ENCODE data around the gene TREH.
A peak's percentile ranks its signal among the peaks of the same experiment; 100 is the strongest.

The TREH gene

GRCh38 chr11:118663381-118663780 is 16.1 kb downstream of the TREH start:
- DNase-seq: no peak

DNA sequence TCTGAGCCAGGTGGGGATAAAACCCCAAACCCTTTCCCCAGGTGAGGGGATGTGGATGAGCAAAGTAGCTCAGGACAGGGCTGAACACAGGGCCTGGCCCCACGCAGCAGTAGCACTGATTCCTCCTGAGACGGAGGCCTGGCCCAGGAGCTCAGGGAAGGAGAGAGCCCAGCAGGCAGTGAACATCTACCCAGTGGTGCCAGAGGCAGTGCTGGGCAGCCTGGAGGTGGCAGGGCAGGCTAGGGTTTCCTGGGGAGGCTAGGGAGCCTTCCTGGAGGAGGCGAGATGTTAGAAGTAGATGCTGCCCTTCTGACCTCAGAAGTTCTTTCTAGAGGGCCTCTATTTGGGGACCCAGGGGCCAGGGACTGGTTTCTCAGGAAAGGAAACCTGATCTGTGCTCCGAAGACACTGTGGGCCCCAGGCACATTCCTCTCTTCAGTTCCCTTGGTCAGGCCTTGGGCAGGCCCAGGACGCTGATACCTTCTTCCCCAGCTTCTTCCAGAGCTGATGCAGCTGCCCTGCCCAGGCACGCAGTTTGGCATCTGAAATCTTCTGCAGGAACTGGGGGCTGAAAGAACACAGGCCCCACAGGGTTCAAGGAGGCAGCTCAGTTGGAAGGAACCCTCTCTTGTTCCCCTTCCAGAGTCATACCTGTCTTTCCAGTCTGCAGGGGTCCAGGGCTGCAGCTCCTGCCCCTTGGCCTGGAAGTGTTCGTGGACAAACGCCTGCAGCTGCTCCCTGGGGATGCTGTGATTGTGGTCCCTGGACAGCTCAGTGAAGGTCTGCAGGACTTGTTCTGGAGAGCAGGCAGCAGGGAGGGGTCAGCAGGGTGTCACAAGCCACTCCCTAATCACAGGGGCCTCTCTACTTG is 16.8 kb downstream of the TREH start:
- DNase-seq: no peak

DNA sequence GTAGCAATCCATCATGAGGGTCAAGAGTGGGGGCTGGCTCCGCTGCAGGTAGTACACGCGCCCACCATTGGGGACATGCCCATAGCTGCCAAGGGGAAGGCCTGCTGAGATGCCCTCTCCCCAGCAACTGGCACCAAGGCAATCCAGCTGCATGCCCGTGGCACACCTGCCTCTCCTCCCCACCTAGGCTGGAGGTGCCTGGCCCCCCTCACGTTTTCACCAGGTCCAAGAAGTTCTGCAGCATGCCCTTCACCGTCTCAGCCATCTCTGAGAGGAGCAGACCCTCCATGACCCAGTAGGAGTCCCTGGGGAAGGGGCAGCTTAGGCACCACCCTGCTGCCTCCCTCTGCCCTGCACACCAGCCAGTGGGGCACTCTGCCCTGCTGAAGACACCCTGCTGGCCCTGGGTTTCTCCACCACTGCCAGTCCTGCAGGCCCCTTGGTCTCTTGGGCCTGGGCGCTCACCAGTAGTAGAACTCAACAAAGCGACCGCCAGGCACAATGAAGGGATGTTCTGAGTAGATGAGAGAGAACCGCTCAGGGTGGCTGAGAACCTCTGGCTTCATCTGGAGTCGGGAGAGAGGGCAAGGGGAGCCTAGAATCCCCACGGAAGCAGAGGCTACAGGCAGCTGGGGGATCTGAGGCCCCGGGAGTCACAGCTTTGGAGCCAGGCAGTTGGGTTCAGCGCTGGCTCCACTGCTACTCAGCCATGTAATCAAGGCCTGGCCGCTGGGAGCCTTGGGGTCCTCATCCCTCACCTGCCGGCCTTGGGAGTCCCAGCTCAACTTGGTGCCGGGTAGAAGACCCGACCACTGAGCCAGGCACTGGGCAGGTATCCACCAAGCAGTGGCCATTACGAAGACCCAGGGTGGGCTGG is 17.8 kb downstream of the TREH start:
- DNase-seq: no peak

DNA sequence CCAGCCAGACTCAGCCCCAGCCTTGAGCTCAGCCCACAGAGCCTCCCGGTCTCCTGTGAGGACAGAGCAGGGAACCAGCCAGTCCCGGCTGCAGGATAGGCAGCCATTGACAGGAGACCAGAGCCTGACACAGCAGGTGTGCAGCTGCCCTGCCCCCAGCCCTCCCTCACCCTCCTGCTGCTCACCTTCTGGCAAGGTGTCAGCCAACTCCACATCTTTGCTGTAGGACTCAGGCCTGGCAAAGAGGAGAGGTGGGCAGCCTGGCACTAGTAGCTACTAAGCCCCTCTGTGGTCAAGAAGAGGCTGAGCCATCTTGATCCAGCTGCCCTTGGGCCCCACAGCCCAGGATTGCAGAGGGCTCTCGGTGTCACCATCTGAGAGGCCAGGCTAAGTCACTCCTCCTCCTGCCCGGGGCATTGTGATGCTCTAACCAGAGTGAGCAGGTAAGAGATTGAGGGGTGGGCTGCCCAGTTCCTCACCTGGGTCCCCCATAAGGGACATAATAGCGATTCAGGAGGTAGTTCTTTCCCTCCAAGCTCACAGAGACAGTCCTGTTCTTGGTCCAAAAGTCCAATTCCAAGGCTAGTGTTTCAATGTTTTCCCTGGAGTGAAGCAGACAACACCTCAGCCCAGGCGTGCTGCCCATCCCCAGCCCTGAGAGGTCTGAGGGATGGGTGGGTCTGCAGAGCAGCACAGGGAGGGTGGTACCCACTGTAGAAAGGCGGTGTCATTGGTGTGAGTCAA is 18.6 kb downstream of the TREH start:
- DNase-seq: no peak

DNA sequence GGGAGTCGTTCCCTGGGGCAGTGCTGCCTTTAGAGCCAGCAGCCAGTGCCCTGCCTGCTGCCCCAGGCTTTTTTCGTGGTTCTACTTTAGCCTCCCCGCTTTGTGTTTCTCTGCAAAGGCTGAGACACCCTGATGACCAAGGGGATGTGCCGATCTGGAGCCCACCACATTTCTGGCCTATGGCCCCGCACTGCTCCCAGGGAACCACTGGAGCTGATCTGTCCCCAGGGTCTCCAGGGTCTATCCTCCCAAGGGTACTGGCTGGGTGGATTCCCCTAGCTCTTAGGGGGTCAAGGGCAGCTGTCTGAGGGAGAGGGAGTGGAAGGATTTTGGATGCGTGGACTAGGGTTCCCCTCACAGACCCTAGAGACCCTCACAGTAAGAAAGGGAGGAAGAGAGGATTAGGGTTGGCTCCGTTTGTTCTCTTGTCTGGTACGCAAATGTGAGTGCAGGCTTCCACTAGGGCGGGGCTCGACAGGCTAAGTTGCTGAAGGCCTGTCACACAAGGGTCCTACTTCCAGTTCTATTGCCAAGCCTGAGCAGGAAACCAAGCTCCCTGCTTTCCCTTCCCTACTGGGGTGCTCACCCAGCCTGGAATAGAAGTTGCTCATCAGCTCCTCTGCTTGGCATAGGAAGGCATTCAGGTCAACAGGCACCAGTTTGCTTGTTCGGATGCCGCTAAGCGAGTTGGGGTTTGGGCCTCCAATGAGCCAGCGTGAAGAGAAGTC is 19.3 kb downstream of the TREH start:
- no peak for DNase-seq

GRCh38 chr11:118659314-118659952 is 20.0 kb downstream of the TREH start:
- peak; percentile 89 for DNase-seq

- no peak for DNase-seq
Observed at GRCh38 chr11:118658429-118659313, 20.8 kb downstream of the TREH start.

- no peak for DNase-seq
Observed at GRCh38 chr11:118657709-118658428, 21.6 kb downstream of the TREH start.

DNA sequence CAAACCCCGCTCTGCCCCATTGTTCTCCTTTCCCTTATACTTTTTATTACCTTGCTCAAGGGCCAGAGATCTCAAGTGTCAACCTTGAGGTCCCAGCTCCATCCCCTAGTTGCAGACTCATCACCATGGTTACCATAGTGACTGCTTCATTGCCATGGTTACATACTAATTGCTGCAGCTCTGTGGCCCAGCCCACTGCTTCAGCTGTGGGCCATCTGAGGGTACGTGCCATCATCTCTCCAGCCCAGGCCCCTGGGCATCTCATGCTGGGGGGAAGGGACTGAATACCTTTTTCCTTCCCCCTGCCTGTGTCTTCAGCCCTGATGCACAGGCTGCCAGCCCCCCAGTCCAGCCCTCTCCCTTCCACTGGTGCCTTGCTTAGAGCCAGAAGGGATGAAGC is 22.2 kb downstream of the TREH start:
- DNase-seq: no peak

- DNase-seq: no peak
Observed at GRCh38 chr11:118656563-118657165, 22.8 kb downstream of the TREH start.

DNA sequence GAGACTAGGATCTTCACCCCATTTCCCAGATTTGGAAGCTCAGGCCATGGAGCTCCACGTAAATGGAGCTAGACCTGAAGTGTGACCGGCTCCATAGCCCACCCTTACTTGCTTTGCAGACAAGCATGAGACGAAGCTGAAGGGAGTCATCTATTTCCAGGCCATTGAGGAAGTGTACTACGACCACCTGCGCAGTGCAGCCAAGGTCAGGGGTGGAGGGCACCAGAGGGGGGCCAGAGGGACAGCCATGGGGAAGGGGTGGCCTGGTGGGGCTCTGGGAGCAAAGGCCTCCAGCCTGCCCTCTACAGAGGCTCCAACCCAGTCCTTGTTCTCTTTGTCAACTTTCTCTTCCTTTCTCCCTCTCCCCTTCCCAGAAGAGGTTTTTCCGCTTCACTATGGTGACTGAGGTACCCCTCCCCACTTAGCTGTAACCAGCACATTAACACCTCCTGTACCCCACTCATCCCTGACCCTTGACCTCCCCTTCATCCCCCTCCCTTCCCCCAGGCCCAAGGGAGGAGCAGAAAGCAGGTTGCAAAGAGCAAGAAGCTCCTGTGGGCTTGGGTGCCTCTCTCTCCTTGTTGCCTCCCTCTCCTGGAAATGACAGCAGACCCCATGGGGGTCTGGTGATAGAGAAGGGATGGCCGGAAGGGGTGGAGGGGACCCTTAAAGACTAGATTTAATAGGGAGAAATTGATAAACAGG is 23.8 kb downstream of the TREH start:
- DNase-seq: no peak

GRCh38 chr11:118653684-118654390 is 25.6 kb downstream of the TREH start:
- no peak for DNase-seq

GRCh38 chr11:118652681-118653181 is 26.7 kb downstream of the TREH start:
- DNase-seq: no peak

GRCh38 chr11:118651820-118652219 is 27.6 kb downstream of the TREH start:
- DNase-seq: no peak

DNA sequence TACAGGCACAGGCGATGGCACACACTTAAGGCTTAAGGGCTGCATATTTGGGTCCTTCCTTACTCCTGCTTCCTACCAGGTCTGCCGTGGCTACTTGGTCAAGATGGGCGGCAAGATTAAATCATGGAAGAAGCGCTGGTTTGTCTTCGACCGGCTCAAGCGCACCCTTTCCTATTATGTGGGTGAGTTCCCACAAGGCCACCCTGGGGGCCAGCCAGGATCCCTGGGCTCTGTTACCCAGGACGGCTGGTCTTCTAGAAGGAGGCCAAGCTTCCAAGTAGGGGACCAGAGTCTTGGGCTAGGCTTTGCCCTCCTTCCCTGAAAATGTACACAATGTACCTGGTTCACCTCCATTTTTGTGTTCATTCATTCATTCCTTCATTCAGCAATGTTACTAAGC is 29.1 kb downstream of the TREH start:
- DNase-seq: no peak

DNA sequence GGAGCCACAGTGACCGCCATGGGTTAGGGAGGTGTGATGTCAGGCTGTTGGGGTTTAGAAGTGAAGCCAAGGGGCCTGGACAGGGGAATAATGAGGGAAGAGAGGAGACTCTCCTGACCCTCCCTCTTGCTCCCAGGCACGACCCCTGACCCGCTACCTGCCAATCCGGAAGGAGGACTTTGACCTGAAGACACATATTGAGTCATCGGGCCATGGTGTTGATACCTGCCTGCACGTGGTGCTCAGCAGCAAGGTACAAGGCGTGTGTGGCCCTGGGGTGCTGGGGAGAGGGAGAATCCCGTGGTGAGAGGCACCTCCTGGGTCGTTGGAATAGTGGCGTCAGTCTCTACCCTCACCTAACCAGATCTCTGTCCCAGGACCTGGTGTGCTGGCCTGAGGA is 29.5 kb downstream of the TREH start:
- DNase-seq: no peak

- no peak for DNase-seq
Observed at GRCh38 chr11:118648291-118648690, 31.2 kb downstream of the TREH start.

- no peak for DNase-seq
Observed at GRCh38 chr11:118646393-118646792, 33.1 kb downstream of the TREH start.
